Liver (tissue), 9 donors: ENCODE data around the gene TMEM63B. TPM values are rescaled to one million over a fixed set of nuclear protein-coding genes. Genes with fewer than 3 reads are reported as not detected.
A peak's percentile ranks its signal among the peaks of the same experiment; 100 is the strongest.

ENCODE experiments used
- DNase-seq: peaks from one replicate; pipeline ENCODE4 v3.0.0-alpha.2; 2017; ENCODE audit warnings: low spot score
- H3K27ac ChIP-seq, 2 donors: one replicate each; pipeline ENCODE4 v1.7.0; 2013; ENCODE audit warnings: inconsistent platforms in 2 of 2, low read length in 2 of 2, control low read depth in 1 of 2, low read depth in 1 of 2, mild to moderate bottlenecking in 1 of 2
- H3K27me3 ChIP-seq, 4 donors: one replicate each; pipeline versions ENCODE4 v1.6.1 to v1.7.0; 2013; ENCODE audit warnings: low read length in 3 of 4, inconsistent platforms in 1 of 4, mild to moderate bottlenecking in 1 of 4, moderate library complexity in 1 of 4; ENCODE audit not compliant: control insufficient read depth in 4 of 4, insufficient read depth in 4 of 4
- H3K36me3 ChIP-seq, 4 donors: one replicate each; pipeline versions ENCODE4 v1.6.1 to v1.7.0; 2013; ENCODE audit warnings: low read length in 3 of 4, mild to moderate bottlenecking in 3 of 4, low read depth in 1 of 4, moderate library complexity in 1 of 4; ENCODE audit not compliant: control insufficient read depth in 4 of 4, insufficient read depth in 3 of 4
- H3K4me1 ChIP-seq, 4 donors: one replicate each; pipeline versions ENCODE4 v1.6.1 to v1.7.0; 2013; ENCODE audit warnings: low read length in 3 of 4, mild to moderate bottlenecking in 3 of 4, moderate library complexity in 1 of 4; ENCODE audit not compliant: control insufficient read depth in 4 of 4, insufficient read depth in 4 of 4
- H3K4me3 ChIP-seq, 3 donors: one replicate each; pipeline versions ENCODE4 v1.6.1 to v1.7.0; 2013; ENCODE audit warnings: low read length in 3 of 3, control low read depth in 1 of 3, low read depth in 1 of 3, mild to moderate bottlenecking in 1 of 3
- H3K9ac ChIP-seq, 2 donors: one replicate each; pipeline ENCODE4 v1.7.0; 2013; ENCODE audit warnings: low read length in 2 of 2, mild to moderate bottlenecking in 2 of 2, moderate library complexity in 2 of 2, control low read depth in 1 of 2, low read depth in 1 of 2
- H3K9me3 ChIP-seq, 4 donors: one replicate each; pipeline versions ENCODE4 v1.6.1 to v1.7.0; 2013; ENCODE audit warnings: low read length in 3 of 4; ENCODE audit not compliant: control insufficient read depth in 4 of 4
- EGR1 ChIP-seq, 2 donors: IDR thresholded peaks; 2 replicates each; pipeline ENCODE4 v1.6.1; 2016 to 2018; ENCODE audit warnings: antibody characterized with exemption in 2 of 2, low read depth in 2 of 2
- GABPA ChIP-seq, 2 donors: IDR thresholded peaks in 1 of 2; conservative IDR thresholded peaks in 1 of 2; 2 replicates each; pipeline ENCODE4 v1.6.1; 2016; ENCODE audit warnings: antibody characterized with exemption in 2 of 2, mild to moderate bottlenecking in 1 of 2, moderate library complexity in 1 of 2
- HNF4A ChIP-seq, 2 donors: conservative IDR thresholded peaks; 2 replicates each; pipeline ENCODE4 v1.6.1; 2016; ENCODE audit warnings: antibody characterized with exemption in 2 of 2, mild to moderate bottlenecking in 2 of 2
- HNF4G ChIP-seq: IDR thresholded peaks from 2 replicates; pipeline ENCODE4 v1.6.1; 2016; ENCODE audit warnings: antibody characterized with exemption
- JUND ChIP-seq, 2 donors: IDR thresholded peaks; 2 replicates each; pipeline ENCODE4 v1.6.1; 2016; ENCODE audit warnings: antibody characterized with exemption in 2 of 2
- NR2F2 ChIP-seq: IDR thresholded peaks from 2 replicates; pipeline ENCODE4 v1.6.1; 2016; ENCODE audit warnings: antibody characterized with exemption
- RAD21 ChIP-seq, 2 donors: IDR thresholded peaks; 2 replicates each; pipeline ENCODE4 v1.6.1; 2016; ENCODE audit warnings: antibody characterized with exemption in 2 of 2, mild to moderate bottlenecking in 2 of 2
- RXRA ChIP-seq, 2 donors: IDR thresholded peaks; 2 replicates each; pipeline ENCODE4 v1.6.1; 2017 to 2018; ENCODE audit warnings: antibody characterized with exemption in 2 of 2, mild to moderate bottlenecking in 1 of 2
- SP1 ChIP-seq: IDR thresholded peaks from 2 replicates; pipeline ENCODE4 v1.6.1; 2018; ENCODE audit warnings: antibody characterized with exemption, mild to moderate bottlenecking
- TAF1 ChIP-seq: conservative IDR thresholded peaks from 2 replicates; pipeline ENCODE4 v1.6.1; 2016; ENCODE audit warnings: antibody characterized with exemption, mild to moderate bottlenecking
- YY1 ChIP-seq: IDR thresholded peaks from 2 replicates; pipeline ENCODE4 v1.6.1; 2016; ENCODE audit warnings: antibody characterized with exemption, mild to moderate bottlenecking
- WGBS: extraction: QIAGEN DNeasy Blood & Tissue Kit; methylation state at CpG from one replicate; pipeline ENCODE4 v1.1.7; 2013; 5-methylcytosine and 5-hydroxymethylcytosine counted together
- polyA plus RNA-seq, 2 donors: library from polyadenylated mRNA; stranded (reverse) in 1 of 2; unstranded in 1 of 2; fragments of 200-250 nt in 1 of 2; fragments of >200 nt in 1 of 2; fragmentation: Nextera tagmentation in 1 of 2; extraction: Ambion mirVana in 1 of 2; gene quantifications; one replicate each; pipeline versions ENCODE4 v1.2.1 to v1.2.3, GENCODE V29; 2013 to 2015
- total RNA-seq, 2 donors: library from RNA; depleted of rRNA; stranded (reverse); fragments of >200 nt; gene quantifications; one replicate each; pipeline ENCODE4 v1.2.3, GENCODE V29; 2014
- TF ChIP-seq, protein P1 (sequence below): IDR thresholded peaks from 2 replicates; pipeline ENCODE4 v1.6.1; 2016; ENCODE audit warnings: antibody characterized with exemption
- TF ChIP-seq, protein P2 (sequence below): fragments of 150-350 bp; IDR thresholded peaks from 2 replicates; pipeline ENCODE4 v1.5.1; 2017; ENCODE audit warnings: improper control_type of control experiment, low read depth, low read length; ENCODE audit not compliant: missing input control
- TF ChIP-seq, protein P3 (sequence below): IDR thresholded peaks from 2 replicates; pipeline ENCODE4 v1.6.1; 2016; ENCODE audit warnings: antibody characterized with exemption
- TF ChIP-seq, protein P4 (sequence below): IDR thresholded peaks from 2 replicates; pipeline ENCODE4 v1.6.1; 2016; ENCODE audit warnings: antibody characterized with exemption
- TF ChIP-seq, protein P5 (sequence below): IDR thresholded peaks from 2 replicates; pipeline ENCODE4 v1.6.1; 2016; ENCODE audit warnings: antibody characterized with exemption, mild to moderate bottlenecking
- donor health status: healthy.
- donor health status: healthy.
- donor health status: healthy.
- donor health status: healthy.
- donor health status: healthy.

The TMEM63B gene
- total and polyA plus RNA-seq, 4 donors = 9.6 to 64.9 (median 37.6) TPM

DNA sequence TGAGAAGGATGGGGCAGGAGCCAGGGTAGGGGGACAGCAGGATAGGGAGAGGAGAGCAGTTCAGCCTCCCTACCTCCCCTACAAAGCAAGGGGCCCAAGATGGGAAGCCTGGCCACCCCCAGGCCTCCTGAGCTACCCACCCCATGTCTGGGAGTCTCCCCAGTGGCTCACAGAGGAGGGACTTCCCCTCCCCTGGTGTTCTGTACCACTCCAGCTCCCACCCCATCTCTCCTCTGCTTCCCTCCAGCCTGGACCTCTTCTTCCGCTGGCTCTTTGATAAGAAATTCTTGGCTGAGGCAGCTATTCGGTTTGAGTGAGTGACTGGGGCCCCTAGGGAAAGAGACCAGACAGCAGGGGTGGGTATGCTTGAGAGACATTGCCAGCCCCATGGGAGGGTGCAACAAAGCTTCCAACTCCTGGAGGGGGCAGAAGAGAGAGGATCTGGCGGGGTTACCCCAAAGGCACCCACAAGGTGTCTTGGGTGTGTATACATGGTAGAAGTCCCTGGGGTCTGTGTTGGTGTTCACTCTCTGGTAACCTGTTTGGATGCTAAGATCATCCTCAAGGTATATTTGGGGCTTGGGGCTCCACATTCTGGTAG lies 23.1 kb downstream of the TMEM63B start:
- H3K4me1 ChIP-seq = peaks cover 0 to 4% (median under 1%) of the 10 kb centered on the region in 4 donors
- no peak overlapping the region for H3K4me3 ChIP-seq
- H3K27me3 ChIP-seq = peaks cover 0 to 2% (median 0%) of the 10 kb centered on the region in 4 donors
- H3K9me3 ChIP-seq = no peaks in the 10 kb centered on the region
- no peak overlapping the region for H3K9ac ChIP-seq
- H3K27ac ChIP-seq = no peak overlapping the region
- peaks cover 14 to 50% (median 31%) of the 10 kb centered on the region in 4 donors for H3K36me3 ChIP-seq
- 79% methylated on average over 3 of the region's 3 CpGs for WGBS
- TF ChIP-seq JUND (IDR thresholded peaks at IDR 0.05) (no peak), RXRA (IDR thresholded peaks at IDR 0.05) (no peak)
- DNase-seq = peak; percentile 33

DNA sequence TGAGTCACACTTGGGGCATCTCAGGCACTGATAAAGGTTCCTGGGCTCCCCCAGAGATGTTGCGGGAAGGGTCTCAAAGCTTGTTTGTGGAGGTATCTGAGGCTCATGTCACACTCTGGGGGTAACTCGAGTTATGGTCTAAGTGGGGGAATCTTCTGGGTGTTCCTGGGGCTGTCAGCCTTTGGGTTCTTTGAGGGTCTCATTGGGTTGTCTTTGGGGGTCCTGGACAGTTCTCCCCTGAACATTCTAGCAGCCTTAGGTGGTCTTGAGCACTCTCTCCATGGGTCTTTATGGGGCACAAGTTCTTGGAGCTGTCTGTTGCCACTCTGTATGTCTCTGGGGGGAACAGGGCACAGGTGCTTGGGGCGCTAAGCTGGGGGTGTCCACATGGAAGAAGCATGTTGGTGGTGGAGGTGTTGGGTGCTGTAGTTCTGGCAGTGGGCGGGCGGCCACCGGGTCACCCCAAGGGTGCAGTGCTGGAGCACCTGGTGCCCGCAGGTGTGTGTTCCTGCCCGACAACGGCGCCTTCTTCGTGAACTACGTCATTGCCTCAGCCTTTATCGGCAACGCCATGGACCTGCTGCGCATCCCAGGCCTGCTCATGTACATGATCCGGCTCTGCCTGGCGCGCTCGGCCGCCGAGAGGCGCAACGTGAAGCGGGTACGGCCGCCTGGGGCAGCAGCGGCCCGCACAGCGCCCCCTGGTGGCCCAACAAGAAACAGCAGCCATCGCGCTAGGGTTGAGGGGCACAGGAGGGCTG lies 24.2 kb downstream of the TMEM63B start:
- Histone ChIP-seq H3K27ac (no peak overlapping the region), H3K4me1 (peaks cover 0 to 4% (median 1%) of the 10 kb centered on the region in 4 donors), H3K9ac (no peak overlapping the region), H3K4me3 (no peak overlapping the region), H3K27me3 (no peaks in the 10 kb centered on the region), H3K9me3 (no peaks in the 10 kb centered on the region), H3K36me3 (peaks cover 14 to 43% (median 28%) of the 10 kb centered on the region in 4 donors)
- WGBS = 28% methylated on average over 31 of the region's 31 CpGs
- DNase-seq = peak; percentile 87
- TF ChIP-seq, protein P1, sequence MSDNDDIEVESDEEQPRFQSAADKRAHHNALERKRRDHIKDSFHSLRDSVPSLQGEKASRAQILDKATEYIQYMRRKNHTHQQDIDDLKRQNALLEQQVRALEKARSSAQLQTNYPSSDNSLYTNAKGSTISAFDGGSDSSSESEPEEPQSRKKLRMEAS = no peak
- TF ChIP-seq, protein P2, sequence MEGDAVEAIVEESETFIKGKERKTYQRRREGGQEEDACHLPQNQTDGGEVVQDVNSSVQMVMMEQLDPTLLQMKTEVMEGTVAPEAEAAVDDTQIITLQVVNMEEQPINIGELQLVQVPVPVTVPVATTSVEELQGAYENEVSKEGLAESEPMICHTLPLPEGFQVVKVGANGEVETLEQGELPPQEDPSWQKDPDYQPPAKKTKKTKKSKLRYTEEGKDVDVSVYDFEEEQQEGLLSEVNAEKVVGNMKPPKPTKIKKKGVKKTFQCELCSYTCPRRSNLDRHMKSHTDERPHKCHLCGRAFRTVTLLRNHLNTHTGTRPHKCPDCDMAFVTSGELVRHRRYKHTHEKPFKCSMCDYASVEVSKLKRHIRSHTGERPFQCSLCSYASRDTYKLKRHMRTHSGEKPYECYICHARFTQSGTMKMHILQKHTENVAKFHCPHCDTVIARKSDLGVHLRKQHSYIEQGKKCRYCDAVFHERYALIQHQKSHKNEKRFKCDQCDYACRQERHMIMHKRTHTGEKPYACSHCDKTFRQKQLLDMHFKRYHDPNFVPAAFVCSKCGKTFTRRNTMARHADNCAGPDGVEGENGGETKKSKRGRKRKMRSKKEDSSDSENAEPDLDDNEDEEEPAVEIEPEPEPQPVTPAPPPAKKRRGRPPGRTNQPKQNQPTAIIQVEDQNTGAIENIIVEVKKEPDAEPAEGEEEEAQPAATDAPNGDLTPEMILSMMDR = peak; percentile 95
- no peak for TF ChIP-seq YY1
- TF ChIP-seq RAD21 (IDR thresholded peaks at IDR 0.05) = peak; percentile 87 to 97
- TF ChIP-seq, protein P3, sequence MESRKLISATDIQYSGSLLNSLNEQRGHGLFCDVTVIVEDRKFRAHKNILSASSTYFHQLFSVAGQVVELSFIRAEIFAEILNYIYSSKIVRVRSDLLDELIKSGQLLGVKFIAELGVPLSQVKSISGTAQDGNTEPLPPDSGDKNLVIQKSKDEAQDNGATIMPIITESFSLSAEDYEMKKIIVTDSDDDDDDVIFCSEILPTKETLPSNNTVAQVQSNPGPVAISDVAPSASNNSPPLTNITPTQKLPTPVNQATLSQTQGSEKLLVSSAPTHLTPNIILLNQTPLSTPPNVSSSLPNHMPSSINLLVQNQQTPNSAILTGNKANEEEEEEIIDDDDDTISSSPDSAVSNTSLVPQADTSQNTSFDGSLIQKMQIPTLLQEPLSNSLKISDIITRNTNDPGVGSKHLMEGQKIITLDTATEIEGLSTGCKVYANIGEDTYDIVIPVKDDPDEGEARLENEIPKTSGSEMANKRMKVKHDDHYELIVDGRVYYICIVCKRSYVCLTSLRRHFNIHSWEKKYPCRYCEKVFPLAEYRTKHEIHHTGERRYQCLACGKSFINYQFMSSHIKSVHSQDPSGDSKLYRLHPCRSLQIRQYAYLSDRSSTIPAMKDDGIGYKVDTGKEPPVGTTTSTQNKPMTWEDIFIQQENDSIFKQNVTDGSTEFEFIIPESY = no peak
- no peak for TF ChIP-seq GABPA (IDR thresholded peaks at IDR 0.05 in 1 of 2, conservative IDR thresholded peaks at IDR 0.05 in 1 of 2)
- TF ChIP-seq NR2F2 = no peak
- no peak for TF ChIP-seq HNF4A (conservative IDR thresholded peaks at IDR 0.05)

DNA sequence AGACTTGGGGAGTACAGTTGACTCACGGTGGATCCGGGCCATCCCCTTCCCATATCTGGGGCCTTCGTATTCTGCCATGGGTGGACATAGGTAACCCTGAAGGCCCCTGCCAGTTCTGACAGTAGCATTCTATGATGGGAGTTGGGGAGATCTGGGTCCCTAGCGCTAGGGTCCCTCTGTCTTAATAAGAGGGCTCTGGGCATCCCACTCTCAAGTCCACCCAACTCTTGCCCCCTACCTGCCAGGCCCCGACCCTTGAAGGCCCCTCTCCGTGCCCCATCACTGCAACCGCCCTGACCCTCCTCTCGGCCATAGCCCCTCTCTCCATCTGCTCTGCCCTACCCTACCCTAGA lies 24.7 kb downstream of the TMEM63B start:
- H3K27ac ChIP-seq = no peak overlapping the region
- H3K36me3 ChIP-seq = peaks cover 11 to 40% (median 25%) of the 10 kb centered on the region in 4 donors
- peaks cover 0 to 4% (median 1%) of the 10 kb centered on the region in 4 donors for H3K4me1 ChIP-seq
- H3K9ac ChIP-seq = no peak overlapping the region
- WGBS = 61% methylated on average over 8 of the region's 8 CpGs
- no peaks in the 10 kb centered on the region for H3K27me3 ChIP-seq
- no peak overlapping the region for H3K4me3 ChIP-seq
- no peaks in the 10 kb centered on the region for H3K9me3 ChIP-seq
- no peak for DNase-seq
- TF ChIP-seq EGR1 (IDR thresholded peaks at IDR 0.05; ENCODE audit: low read depth in 2 of 2) (no peak), SP1 (no peak), YY1 (no peak), NR2F2 (no peak), HNF4G (no peak), TAF1 (no peak), RAD21 (IDR thresholded peaks at IDR 0.05) (no peak)
- TF ChIP-seq, protein P4, sequence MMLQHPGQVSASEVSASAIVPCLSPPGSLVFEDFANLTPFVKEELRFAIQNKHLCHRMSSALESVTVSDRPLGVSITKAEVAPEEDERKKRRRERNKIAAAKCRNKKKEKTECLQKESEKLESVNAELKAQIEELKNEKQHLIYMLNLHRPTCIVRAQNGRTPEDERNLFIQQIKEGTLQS = no peak
- TF ChIP-seq, protein P5, sequence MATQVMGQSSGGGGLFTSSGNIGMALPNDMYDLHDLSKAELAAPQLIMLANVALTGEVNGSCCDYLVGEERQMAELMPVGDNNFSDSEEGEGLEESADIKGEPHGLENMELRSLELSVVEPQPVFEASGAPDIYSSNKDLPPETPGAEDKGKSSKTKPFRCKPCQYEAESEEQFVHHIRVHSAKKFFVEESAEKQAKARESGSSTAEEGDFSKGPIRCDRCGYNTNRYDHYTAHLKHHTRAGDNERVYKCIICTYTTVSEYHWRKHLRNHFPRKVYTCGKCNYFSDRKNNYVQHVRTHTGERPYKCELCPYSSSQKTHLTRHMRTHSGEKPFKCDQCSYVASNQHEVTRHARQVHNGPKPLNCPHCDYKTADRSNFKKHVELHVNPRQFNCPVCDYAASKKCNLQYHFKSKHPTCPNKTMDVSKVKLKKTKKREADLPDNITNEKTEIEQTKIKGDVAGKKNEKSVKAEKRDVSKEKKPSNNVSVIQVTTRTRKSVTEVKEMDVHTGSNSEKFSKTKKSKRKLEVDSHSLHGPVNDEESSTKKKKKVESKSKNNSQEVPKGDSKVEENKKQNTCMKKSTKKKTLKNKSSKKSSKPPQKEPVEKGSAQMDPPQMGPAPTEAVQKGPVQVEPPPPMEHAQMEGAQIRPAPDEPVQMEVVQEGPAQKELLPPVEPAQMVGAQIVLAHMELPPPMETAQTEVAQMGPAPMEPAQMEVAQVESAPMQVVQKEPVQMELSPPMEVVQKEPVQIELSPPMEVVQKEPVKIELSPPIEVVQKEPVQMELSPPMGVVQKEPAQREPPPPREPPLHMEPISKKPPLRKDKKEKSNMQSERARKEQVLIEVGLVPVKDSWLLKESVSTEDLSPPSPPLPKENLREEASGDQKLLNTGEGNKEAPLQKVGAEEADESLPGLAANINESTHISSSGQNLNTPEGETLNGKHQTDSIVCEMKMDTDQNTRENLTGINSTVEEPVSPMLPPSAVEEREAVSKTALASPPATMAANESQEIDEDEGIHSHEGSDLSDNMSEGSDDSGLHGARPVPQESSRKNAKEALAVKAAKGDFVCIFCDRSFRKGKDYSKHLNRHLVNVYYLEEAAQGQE = no peak
- TF ChIP-seq, protein P2 = no peak
